Panc1 (cell line): ENCODE results near the gene TTC9C. TPM values are rescaled to one million over a fixed set of nuclear protein-coding genes. Genes with fewer than 3 reads are reported as not detected.
A peak's percentile ranks its signal among the peaks of the same experiment; 100 is the strongest.

Source experiments
- ATAC-seq: fragments of 200-7000 bp; cut with Tn5 transposase; 2 replicates; pipeline ENCODE4 v1.9.1; 2020; ENCODE audit warnings: mild to moderate bottlenecking, moderate library complexity
- BruUV-seq: library from RNA; stranded (reverse); fragments of 400-500 nt; replicated peaks from 2 replicates; lab custom pipeline; 2021; lab: Mats Ljungman, UMichigan
- CTCF ChIA-PET: fragments of 300-600 bp; sonication (Branson Sonifier 250); formaldehyde crosslinking; loops from one replicate; lab custom pipeline; 2022; ENCODE audit warnings: antibody characterized with exemption; lab: Charles Lee
- POLR2A ChIA-PET: fragments of 300-600 bp; sonication (Branson Sonifier 250); formaldehyde crosslinking; loops from one replicate; lab custom pipeline; 2022; ENCODE audit warnings: antibody characterized with exemption; lab: Charles Lee
- DNase-seq: peaks from one replicate; pipeline ENCODE4 v3.0.0-alpha.2; 2010; ENCODE audit warnings: low read depth, low spot score
- H3K27ac ChIP-seq: 2 replicates; pipeline ENCODE4 v1.5.1; 2011; ENCODE audit warnings: mild to moderate bottlenecking, low read length, inconsistent platforms
- H3K27me3 ChIP-seq: fragments of 200-500 bp; sonication (Bioruptor generic); 2 replicates; pipeline ENCODE4 v1.6.0; 2014; ENCODE audit warnings: low read length, inconsistent platforms; ENCODE audit not compliant: control insufficient read depth, insufficient read depth
- H3K36me3 ChIP-seq: fragments of 200-500 bp; sonication (Bioruptor generic); 2 replicates; pipeline ENCODE4 v1.5.1; 2014; ENCODE audit warnings: inconsistent platforms, mild to moderate bottlenecking, low read length, moderate library complexity; ENCODE audit not compliant: control insufficient read depth, insufficient read depth
- H3K4me1 ChIP-seq: 2 replicates; pipeline ENCODE4 v1.5.1; 2011; ENCODE audit warnings: inconsistent platforms, mild to moderate bottlenecking, low read length, moderate library complexity; ENCODE audit not compliant: control insufficient read depth, insufficient read depth
- H3K4me3 ChIP-seq, 2 experiments: 2 replicates each; pipeline ENCODE4 v1.5.1; 2011 to 2012; ENCODE audit warnings: low read depth in 2 of 2, low read length in 2 of 2, mild to moderate bottlenecking in 2 of 2, inconsistent platforms in 1 of 2, moderate library complexity in 1 of 2
- H3K9me3 ChIP-seq: fragments of 200-500 bp; sonication (Bioruptor generic); 2 replicates; pipeline ENCODE4 v1.5.1; 2014; ENCODE audit warnings: low read depth, mild to moderate bottlenecking, inconsistent platforms, low read length, moderate library complexity; ENCODE audit not compliant: control insufficient read depth, insufficient read depth
- POLR2AphosphoS5 ChIP-seq: IDR thresholded peaks from 2 replicates; pipeline ENCODE4 v1.6.1; 2012; ENCODE audit warnings: mild to moderate bottlenecking, low read depth, low read length, moderate library complexity
- SIN3A ChIP-seq: IDR thresholded peaks from 2 replicates; pipeline ENCODE4 v1.6.1; 2012; ENCODE audit warnings: low read depth, mild to moderate bottlenecking, low read length, moderate library complexity, borderline replicate concordance; ENCODE audit not compliant: insufficient read depth
- TCF7L2 ChIP-seq: IDR thresholded peaks from 2 replicates; pipeline ENCODE4 v1.6.1; 2011; ENCODE audit warnings: mild to moderate bottlenecking, low read depth, low read length, inconsistent platforms
- in situ Hi-C: cut with HindIII; loops from 2 replicates; pipeline ENCODE4 v1.10.0; 2016; ENCODE audit warnings: low sequenced_read_pairs, low pct_unique_long_range_greater_than_20kb
- intact Hi-C: fragments of 100-400 bp; cut with micrococcal nuclease; formaldehyde crosslinking; loops from one replicate; pipeline ENCODE4 v1.10.0; 2022; ENCODE audit not compliant: unreplicated experiment
- total RNA-seq: library from RNA; stranded (reverse); gene quantifications from one replicate; pipeline ENCODE4 v1.2.1, GENCODE V29; 2021; ENCODE audit not compliant: unreplicated experiment
- TF ChIP-seq, protein P1 (sequence below), 2 experiments: IDR thresholded peaks; 2 replicates each; pipeline ENCODE4 v1.6.1; 2011 to 2012; ENCODE audit warnings: low read depth in 2 of 2, control low read depth in 1 of 2, low read length in 1 of 2, mild to moderate bottlenecking in 1 of 2, moderate library complexity in 1 of 2; ENCODE audit not compliant: insufficient read depth in 1 of 2
- TF ChIP-seq, protein P2 (sequence below): fragments of 450-650 bp; IDR thresholded peaks from 2 replicates; pipeline ENCODE4 v1.5.1; 2017; ENCODE audit warnings: mild to moderate bottlenecking

TTC9C gene
- total RNA-seq, 1 experiment from 2014 or later: 39.4 TPM

DNA sequence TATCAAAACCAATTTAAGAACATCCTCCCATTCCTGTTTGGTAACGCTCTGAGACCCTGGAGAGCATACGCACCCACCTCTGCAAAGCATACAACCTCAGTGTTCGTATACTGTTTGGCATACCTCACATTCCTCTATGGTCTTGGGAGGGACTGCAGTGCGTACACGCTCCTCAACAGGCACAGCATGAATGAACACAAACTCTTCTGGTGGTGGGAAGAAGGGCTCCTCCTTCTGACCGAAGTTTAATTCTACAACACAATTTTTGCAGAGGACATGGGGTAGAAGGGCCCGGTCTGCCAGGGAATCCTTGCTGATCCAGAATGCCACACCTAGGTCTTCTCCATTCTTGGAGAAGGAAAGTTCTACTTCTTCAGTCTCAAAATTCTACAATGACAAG is 6.3 kb upstream of the TTC9C start:
- in situ Hi-C loops (no loop called here), intact Hi-C loops (no loop called here)
- ATAC-seq: no peak
- DNase-seq: no peak
- H3K27me3 ChIP-seq: no peaks in the 10 kb centered on the region
- no peaks in the 10 kb centered on the region for H3K9me3 ChIP-seq
- H3K36me3 ChIP-seq: peaks cover 55% of the 10 kb centered on the region
- no peak overlapping the region for H3K4me3 ChIP-seq
- POLR2A ChIA-PET: no interaction called here
- TF ChIP-seq SIN3A: no peak
- TF ChIP-seq, protein P1, sequence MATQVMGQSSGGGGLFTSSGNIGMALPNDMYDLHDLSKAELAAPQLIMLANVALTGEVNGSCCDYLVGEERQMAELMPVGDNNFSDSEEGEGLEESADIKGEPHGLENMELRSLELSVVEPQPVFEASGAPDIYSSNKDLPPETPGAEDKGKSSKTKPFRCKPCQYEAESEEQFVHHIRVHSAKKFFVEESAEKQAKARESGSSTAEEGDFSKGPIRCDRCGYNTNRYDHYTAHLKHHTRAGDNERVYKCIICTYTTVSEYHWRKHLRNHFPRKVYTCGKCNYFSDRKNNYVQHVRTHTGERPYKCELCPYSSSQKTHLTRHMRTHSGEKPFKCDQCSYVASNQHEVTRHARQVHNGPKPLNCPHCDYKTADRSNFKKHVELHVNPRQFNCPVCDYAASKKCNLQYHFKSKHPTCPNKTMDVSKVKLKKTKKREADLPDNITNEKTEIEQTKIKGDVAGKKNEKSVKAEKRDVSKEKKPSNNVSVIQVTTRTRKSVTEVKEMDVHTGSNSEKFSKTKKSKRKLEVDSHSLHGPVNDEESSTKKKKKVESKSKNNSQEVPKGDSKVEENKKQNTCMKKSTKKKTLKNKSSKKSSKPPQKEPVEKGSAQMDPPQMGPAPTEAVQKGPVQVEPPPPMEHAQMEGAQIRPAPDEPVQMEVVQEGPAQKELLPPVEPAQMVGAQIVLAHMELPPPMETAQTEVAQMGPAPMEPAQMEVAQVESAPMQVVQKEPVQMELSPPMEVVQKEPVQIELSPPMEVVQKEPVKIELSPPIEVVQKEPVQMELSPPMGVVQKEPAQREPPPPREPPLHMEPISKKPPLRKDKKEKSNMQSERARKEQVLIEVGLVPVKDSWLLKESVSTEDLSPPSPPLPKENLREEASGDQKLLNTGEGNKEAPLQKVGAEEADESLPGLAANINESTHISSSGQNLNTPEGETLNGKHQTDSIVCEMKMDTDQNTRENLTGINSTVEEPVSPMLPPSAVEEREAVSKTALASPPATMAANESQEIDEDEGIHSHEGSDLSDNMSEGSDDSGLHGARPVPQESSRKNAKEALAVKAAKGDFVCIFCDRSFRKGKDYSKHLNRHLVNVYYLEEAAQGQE (IDR thresholded peaks at IDR 0.05; ENCODE audit: insufficient read depth in 1 of 2, low read depth in 2 of 2, low read length in 1 of 2): no peak
- no peak for TF ChIP-seq POLR2AphosphoS5
- TF ChIP-seq, protein P2, sequence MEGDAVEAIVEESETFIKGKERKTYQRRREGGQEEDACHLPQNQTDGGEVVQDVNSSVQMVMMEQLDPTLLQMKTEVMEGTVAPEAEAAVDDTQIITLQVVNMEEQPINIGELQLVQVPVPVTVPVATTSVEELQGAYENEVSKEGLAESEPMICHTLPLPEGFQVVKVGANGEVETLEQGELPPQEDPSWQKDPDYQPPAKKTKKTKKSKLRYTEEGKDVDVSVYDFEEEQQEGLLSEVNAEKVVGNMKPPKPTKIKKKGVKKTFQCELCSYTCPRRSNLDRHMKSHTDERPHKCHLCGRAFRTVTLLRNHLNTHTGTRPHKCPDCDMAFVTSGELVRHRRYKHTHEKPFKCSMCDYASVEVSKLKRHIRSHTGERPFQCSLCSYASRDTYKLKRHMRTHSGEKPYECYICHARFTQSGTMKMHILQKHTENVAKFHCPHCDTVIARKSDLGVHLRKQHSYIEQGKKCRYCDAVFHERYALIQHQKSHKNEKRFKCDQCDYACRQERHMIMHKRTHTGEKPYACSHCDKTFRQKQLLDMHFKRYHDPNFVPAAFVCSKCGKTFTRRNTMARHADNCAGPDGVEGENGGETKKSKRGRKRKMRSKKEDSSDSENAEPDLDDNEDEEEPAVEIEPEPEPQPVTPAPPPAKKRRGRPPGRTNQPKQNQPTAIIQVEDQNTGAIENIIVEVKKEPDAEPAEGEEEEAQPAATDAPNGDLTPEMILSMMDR: no peak; the same call in 1 of the 2 replicates
- no peak for TF ChIP-seq TCF7L2
- peaks cover 9% of the 10 kb centered on the region for H3K4me1 ChIP-seq
- H3K27ac ChIP-seq: no peak overlapping the region
- TSS peak; percentile 75 for BruUV-seq
- CTCF ChIA-PET: no interaction called here

DNA sequence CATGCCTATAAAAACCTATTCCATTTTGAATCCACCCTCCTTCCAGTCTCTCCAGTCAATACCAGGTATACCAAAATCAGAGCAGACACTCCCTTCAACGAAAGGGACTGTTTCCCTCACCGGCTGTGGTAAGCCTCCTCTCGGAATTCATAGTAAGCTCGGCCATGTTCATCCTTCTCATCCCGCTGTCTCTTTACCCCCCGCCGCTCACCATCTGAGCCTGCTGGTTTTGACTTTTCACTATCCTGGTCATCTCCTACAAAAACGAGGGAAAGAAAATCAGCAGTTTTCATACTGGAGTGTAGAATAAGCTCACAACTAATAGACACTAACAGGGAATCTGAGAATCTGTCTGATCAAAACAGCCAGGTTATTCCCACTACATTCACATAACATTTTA is 4.1 kb upstream of the TTC9C start:
- DNase-seq (no peak), ATAC-seq (no peak)
- no peaks in the 10 kb centered on the region for H3K27me3 ChIP-seq
- intact Hi-C loops: no loop called here
- H3K27ac ChIP-seq: peak overlapping the region; percentile 92
- ChIA-PET POLR2A (interaction anchor here (0.6 kb wide), 2 partner anchors 14 to 86 kb away, joined by 3 to 6 read pairs; no protein-coding TSS in a partner anchor), CTCF (no interaction called here)
- in situ Hi-C loops: no loop called here
- H3K9me3 ChIP-seq: no peaks in the 10 kb centered on the region
- H3K4me3 ChIP-seq: peak overlapping the region; percentile 7 to 68
- peaks cover 9% of the 10 kb centered on the region for H3K4me1 ChIP-seq
- peaks cover 50% of the 10 kb centered on the region for H3K36me3 ChIP-seq
- no TSS peak for BruUV-seq
- TF ChIP-seq, protein P1 (IDR thresholded peaks at IDR 0.05; ENCODE audit: insufficient read depth in 1 of 2, low read depth in 2 of 2, low read length in 1 of 2): no peak
- TF ChIP-seq, protein P2: no peak
- TF ChIP-seq POLR2AphosphoS5 (no peak), SIN3A (no peak), TCF7L2 (no peak)
